ENCODE measurements around the gene THSD4.

GRCh38 chr15:71098920-71099319 is 16.4 kb upstream of the THSD4 start:
- TF ChIP-seq CTCF (conservative IDR thresholded peaks at IDR 0.05; ENCODE audit: low read depth, low read length) = no peak
- no peak for TF ChIP-seq POLR2A (IDR thresholded peaks at IDR 0.05; ENCODE audit: low read depth, low read length)
- TF ChIP-seq USF2 (IDR thresholded peaks at IDR 0.05; ENCODE audit: low read depth, low read length) = no peak
- TF ChIP-seq ELK1 (IDR thresholded peaks at IDR 0.05; ENCODE audit: borderline replicate concordance, low read depth, low read length) = no peak
- TF ChIP-seq MXI1 (IDR thresholded peaks at IDR 0.05; ENCODE audit: borderline replicate concordance, low read depth, low read length) = no peak
- TF ChIP-seq CHD1 (IDR thresholded peaks at IDR 0.05; ENCODE audit: low read depth, low read length) = no peak
- TF ChIP-seq FOS (IDR thresholded peaks at IDR 0.05; ENCODE audit: low read depth, low read length) = no peak
- TF ChIP-seq MAFK (IDR thresholded peaks at IDR 0.05; ENCODE audit: low read depth, low read length) = no peak
- TF ChIP-seq RAD21 (IDR thresholded peaks at IDR 0.05; ENCODE audit: low read length) = no peak

Measured in IMR-90 (cell line).